ENCODE data around the gene FAM156B. TPM values are rescaled to one million over a fixed set of nuclear protein-coding genes. Genes with fewer than 3 reads are reported as not detected.
"Not testable (repeated sequence)": the region's sequence is repeated elsewhere in the genome, so short reads cannot be mapped to it uniquely, and the experiment has no call there.

The FAM156B gene, protein sequence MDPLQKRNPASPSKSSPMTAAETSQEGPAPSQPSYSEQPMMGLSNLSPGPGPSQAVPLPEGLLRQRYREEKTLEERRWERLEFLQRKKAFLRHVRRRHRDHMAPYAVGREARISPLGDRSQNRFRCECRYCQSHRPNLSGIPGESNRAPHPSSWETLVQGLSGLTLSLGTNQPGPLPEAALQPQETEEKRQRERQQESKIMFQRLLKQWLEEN
- polyA plus RNA-seq (2013, experiment 1 of 2; ENCODE audit: insufficient read length), result 24.2 TPM
- 20.5 TPM for polyA plus RNA-seq (2013, experiment 2 of 2; ENCODE audit: insufficient read length)

DNA sequence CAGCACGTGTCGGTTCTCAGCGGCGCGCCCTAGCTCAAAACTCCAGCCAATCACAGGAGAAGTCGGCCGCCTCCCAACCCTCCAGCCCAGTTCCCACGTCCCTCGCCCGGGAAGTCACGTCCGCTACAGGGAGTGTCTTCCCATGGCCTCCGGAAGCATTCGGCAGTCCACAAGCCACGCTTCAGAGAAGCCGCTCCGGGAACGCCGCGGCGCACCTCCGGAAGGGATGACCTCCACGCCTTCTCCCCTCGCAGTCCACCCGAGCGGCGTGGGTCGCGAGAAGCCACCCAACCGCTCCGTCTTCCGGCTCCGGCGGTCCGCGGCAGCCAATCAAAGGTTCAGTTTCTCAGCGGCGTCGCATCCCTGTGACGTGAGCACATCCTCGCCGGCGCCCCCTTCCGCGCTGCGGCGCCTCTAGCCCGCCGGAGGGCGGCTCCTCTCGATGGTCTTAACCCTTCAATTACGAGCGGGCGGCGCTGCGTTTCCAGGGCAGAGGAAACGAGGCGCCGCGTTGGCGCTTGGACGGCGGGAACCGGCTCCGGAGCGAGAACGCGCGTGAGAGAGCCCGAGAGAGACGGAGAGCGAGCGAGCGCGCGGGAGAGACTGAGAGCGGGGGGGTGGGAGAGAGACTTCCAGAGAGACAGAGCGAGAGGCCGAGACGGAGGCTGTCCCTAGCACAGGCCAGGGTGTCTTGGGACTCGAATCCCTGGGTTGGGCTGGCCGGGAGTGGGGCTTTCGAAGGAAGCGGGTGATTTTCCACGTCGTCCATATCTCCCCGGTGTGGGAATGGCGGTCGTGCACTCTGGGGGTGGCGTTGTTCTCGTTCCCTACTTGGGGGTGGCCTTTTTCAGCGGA lies at the start of gene FAM156B:
TSS of gene FAM156B (plus strand) at position 476 of the 855 bp plus-strand sequence. CDS start 9,896 bp downstream, outside the sequence.
- not testable (repeated sequence) for DNase-seq

DNA sequence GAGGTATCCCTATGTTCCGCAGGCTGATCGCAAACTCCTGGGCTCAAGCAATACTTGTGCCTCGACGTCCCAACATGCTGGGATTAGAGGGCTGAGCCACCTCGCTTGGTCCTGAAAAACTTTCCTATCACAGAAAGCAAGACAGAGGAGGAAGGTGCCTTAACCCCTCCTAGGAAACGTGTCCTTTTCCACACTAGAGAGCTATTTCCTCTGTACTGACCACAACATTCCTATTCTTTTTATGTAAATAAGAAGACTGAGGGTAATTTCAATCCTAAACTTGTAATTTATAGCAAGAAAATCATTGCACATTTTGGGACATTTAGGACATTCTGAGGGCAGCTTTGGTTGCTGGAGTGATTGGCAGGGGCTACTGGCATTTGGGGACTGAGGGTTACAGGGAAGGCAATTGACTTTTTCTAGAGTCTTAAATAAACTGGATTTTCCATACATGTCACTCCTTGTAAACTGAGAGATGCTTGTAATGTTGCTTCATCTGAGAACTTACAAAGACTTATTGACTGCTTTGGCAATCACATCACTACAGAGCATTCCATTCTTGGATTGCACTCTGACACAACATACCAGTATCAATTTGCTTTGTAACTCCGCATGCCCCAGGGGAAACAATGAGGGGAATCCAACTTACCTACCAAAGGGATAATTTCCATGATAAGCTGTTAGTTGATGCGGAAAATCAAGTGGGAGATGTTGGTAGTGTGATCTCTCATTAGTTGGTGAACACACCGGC lies 44.8 kb upstream of the FAM156B start:
- peak; percentile 44 for DNase-seq

DNA sequence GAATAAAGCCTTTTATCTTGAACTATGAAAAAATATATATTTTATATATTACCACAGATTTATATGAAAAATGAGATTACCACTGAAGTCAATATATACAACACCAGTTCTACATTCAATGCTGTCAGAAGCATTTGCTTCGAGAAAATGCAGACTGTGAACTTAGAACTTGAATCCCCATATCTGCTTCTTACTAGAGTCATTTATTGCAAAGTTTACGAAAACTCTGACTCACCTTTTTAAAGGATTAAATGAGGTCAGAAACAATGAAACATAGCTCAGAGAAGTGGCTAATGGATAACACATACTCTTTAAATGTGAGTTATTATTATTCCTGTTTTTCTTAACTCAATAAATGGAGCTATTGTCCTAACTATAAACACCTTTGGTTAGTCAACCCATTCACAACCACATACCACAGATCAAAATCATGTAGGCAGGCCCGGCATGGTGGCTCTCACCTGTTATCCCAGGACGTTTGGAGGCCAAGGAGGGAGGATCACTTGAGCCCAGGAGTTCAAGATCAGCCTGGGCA lies 40.1 kb upstream of the FAM156B start:
- not testable (repeated sequence) for DNase-seq

DNA sequence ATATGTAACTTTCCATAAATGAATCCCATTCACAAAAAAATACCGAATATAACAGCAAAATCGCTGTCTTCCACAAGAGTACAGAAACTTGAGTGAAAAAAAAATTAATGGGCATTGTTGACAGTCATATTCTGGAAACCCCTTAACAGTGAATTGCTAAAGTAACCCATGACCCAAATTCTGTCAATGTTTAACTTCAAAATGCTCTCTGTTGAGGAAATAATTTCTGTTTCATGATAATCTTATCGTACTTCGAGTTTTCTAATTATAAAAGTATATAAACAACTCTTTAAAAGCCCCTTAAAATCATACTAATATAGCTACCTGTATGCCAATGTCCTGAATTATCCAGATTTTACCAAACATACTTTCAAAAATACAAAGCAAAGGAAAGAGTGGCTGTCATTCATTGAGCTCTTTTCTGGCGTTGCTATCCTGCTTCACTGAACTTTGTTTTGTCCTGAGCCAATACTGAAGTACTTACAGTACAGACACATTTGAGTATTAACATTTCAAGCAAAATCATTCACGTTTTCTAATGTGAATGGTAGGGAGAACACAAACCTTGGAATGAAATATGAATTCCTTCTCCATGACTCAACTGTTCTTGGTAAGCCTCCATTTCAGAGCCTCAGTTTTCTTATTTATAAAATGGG lies 31.7 kb upstream of the FAM156B start:
- no peak for DNase-seq

DNA sequence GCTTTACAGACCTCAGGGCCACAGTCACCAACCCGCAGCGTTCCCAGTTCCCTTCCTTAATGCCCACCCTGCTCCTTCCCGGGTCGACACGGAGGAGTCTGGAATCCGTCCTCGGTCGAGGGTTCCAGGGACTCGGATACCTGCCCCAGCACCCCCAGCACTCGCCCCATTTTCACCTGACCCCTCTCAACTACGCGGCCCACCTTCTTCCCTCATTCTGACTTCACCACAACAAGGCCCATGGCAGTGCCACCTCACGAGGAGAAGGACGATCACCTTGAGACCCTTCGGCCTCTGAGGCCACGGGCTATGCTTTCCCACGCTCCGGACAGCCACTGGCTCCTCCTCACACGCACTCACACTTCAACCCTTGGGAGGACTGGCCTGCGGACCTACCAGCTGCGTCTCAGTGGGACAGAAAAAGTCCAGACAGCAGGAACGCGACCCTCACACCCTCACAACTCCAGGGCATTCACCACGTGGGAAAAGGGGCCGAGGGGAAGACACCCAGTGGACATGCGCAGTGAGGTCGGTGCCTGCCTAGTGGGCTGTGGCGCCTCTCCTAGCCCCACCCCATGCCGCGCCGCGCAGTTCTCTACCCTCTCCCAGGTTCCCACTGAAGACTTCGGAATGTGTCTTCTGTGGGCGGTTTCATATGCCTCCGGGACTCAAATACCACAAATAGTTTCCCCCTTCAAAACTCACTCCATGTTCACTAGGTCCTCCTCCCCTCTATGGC lies 29.4 kb upstream of the FAM156B start, which contains the start of gene XAGE3:
TSS of gene XAGE3 (minus strand) at position 474 of the 739 bp plus-strand sequence. CDS start 950 bp downstream, outside the sequence.
- no peak for DNase-seq

DNA sequence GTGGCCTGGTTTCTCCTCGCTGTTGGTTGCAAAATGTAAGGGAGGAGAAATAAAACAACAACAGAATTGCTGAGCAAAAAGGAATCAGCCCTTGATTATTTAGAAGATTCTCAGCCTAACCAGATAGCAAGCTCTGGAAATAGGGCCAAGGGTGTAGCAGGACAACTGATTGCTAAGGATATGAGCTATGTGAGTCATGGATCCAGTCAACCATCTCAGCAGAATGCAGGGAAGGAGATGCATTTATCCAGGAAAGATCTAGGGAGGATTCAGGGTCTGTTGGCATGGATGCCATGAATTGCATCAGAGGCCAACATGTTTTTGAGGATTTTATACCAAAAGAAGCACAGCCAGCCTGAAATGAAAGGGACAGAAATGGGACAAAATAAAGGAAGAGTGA lies 27.1 kb upstream of the FAM156B start:
- no peak for DNase-seq

DNA sequence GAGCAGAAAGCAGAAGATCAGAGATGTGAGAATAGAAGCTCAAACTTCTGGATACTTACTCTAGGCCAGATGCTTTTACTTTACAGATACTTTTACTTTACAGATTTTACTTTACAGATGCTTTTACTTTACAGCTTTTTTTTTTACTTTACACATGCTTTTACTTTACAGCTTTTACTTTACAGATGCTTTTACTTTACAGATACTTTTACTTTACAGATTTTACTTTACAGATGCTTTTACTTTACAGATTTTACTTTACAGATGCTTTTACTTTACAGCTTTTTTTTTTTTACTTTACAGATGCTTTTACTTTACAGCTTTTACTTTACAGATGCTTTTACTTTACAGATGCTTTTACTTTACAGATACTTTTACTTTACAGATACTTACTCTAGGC lies 23.3 kb upstream of the FAM156B start:
- not testable (repeated sequence) for DNase-seq

DNA sequence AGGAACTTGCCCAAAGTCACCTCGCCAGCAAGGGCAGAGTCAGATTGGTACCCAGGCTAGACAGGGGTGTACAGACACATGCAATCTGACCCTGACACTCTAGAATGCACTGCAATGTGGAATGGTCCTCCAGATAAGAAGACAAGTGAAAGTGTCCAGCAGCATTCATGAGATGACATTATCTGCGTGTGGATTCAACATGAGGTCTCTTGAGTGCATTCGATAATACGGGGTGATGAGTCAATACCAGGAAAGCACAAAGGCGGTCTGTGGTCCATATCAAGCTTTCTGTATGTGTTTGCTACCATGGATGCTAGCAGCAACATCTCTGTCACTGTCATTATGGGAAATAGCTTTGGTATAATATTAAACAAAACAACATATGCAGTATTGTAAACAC lies 22.5 kb upstream of the FAM156B start:
- no peak for DNase-seq

DNA sequence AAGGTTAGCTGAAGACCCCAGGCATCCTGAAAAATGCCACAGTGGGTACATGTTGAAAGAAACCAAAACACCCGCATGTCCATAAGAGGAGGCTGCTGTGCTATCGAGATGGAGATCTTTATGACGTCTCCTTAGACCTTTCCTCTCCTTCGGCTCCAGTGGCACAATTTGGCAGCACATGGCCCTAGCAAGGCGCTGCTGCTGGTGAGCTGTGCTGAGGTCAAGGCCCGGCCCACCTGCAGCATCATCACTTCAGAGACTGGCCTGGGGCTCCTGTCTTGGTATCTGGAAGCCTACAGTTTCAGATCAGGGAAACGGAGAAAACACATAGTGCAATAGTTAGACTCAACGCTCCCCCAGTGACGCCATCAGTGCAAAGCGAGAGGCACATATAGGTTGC lies 21.7 kb upstream of the FAM156B start:
- not testable (repeated sequence) for DNase-seq

DNA sequence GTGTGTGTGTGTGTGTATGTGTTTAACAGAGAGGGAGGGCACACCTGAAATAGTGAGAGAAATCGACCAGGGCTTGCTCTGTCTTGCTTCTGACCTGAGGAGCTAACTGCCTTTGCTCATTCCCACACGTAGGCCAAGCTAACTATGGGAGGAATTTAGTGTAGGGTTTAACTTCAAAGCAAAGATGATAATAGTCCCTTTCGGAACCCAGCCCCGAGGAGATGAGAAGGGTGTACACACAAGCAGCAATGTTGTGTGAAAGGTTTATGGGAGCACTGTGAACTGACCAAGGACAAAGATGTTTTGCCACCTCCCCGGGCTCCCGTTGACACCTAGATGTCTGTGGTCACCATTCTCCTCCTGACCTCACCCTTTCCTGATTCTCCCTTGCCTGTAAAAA lies 20.7 kb upstream of the FAM156B start:
- not testable (repeated sequence) for DNase-seq

DNA sequence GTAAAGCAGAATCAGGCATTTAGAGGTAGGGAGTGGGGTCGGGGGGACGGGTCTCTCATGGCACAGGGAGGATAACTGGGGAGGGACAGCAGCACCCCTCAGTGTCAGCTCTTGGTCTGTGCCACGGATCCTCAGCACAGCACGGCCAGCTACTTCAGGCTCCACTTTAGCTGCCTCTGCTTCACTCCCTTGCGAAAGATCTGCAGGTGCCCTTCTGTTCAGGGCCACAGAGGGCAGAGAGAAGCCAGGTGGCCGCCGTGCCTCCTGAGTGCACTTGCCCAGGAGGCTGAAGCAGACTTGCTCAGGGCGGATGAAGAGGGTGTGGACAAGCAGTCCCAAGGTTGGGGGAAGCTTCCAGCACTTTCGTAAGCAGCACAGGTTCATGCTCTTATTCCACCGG lies 9.7 kb upstream of the FAM156B start:
- not testable (repeated sequence) for DNase-seq

DNA sequence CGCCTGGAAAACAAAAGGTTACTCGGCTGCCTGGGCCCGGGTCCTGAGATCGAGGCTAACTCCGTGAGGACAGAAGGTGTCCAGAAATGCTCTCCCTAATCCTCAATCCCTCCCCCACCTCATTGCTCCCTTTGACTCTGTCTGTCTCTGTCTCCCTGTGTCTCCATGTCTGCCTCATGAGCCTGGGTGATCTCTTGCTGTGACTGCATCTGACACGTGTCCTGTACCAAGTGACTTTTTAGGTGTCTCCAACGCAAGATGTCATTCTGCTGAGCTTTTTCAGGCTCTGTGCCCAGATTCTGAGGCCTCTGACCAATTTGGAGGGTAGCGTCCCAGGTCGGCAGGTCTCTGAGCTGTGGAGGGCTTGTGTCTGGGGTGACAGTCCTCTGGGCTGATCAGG lies 9.0 kb upstream of the FAM156B start:
- not testable (repeated sequence) for DNase-seq

DNA sequence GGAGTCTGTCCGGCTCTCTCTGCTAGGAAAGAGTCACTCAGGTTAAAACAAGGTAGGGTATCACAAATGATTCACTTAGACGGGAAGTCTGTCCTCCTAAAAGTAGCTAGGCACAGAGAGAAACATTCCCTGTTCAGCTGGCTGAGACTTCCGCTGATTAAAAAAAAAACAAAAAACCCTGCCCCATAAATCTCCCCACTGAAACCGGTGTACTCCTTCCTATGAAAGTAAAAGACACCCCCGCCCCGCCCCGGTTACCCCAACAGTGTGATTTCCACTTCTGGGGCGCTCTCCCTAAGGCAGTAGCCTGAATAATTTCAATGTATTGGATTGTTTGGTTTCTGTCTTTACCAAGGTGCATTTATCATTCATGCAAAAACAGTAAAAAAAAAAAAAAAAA lies 692 bp upstream of the FAM156B start:
- DNase-seq, result not testable (repeated sequence)

DNA sequence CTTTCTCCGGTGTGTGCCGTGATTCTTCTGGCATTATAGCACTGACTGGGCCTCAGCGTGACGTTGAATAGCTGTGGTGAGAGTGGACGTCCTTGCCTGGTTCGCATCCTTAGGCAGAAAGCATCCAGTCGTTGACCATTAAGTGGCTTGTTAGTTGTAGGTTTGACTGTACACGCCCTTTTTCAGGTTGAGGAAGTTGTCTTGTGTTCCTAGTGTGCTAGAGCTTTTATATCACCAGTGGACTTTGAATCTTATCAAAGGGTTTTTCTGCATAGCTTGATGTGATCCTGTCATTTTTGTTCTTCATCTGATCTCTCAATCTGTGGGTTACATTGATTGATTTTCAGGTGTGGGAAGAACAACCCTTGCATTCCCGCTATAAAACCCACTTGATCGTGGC lies 8.4 kb downstream of the FAM156B start:
- DNase-seq, result not testable (repeated sequence)

DNA sequence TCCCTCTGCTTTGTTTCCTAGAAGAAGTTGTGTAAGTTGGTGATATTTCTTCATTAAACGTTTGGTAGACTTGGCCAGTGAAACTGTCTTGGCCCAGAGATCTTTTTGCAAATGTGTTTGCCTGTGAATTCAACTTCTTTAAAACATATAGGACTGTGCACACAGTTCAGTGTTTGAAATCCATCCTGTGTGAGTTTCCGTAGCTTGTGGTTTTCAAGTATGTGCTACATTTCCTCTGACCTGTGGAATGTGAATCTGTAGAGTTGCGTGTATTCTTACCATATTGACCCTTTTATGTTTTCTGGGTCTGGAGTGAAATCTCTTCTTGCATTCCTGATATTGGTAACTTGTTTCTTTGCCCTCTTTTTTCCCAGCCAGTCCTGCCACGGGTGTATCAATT lies 8.9 kb downstream of the FAM156B start:
- not testable (repeated sequence) for DNase-seq

DNA sequence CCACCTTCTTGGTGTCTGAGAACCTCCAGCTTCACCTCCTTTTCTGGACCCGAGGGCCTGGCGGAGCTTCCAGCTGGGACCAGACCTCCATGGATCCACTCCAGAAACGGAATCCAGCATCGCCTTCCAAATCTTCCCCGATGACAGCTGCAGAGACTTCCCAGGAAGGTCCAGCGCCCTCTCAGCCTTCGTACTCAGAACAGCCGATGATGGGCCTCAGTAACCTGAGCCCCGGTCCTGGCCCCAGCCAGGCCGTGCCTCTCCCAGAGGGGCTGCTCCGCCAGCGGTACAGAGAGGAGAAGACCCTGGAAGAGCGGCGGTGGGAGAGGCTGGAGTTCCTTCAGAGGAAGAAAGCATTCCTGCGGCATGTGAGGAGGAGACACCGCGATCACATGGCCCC lies 10.0 kb downstream of the FAM156B start:
- DNase-seq, result not testable (repeated sequence)

DNA sequence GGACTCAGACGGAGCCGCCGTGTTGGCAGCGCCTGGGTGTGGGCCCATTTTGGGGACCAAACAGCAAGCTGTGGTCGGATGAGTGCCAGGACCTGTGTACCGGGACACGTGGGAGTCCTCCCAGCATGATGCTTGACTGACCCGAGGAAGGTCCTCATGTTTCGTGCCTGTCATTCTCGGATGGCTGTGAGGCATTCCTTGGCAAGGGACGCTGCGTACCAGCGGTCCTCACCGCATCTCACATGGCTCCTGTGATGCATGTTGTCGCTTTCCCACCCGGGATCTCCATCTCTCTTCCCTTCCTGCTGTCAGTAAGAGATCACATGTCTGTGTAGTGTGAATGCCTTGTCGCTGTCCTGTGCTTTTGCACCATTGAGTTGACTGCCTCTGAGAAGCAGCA lies 10.8 kb downstream of the FAM156B start:
- not testable (repeated sequence) for DNase-seq

DNA sequence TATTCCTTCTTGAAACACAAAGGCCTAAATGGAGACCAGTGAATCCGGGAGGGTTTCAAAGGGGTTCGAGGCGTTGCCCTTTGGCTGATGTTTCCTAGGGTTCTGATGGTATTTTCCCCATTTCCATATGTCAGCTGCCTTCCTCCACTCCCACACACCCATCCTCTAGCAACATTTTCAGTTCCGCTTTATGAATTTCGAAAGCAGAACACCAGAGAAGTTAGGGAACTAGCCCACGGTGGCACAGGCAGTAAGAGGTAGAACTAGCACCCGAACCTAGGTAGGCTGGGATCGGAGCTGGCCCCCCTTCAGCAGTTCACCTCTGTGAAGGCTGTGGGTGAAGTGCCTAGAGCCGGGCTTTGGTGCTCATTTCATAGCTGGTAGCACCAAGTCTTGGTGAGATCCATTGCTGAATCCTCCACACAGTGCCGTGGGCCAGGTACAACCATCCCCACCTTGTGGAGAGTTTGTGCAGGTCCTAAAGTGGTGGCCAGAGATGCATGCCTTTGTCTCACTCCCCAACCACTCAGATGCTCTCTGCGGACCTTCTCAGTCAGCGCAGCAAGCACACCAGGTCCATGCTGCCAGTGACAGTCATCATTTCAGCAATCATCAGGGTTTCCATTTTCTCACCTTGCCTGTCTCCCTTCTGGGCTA lies 12.3 kb downstream of the FAM156B start:
- DNase-seq, result not testable (repeated sequence)

DNA sequence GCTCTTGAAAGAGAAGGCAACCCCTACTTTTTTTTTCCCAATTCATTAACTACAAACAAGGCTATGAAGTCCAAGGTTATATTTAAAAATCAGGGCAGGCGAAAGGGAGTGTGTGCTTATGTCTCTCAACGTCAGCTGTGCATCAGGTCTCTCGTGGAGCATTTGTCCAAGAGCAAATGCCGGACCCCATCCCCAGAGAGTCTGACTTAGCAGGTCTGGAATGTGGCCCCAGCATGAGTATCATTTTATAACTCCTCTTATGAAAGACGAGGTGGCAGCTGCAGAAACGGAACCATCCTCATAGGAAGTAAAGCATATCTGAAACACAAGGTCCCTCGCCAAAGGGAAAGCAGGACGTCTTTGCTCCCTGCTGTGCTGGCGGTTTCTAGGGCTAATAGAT lies 16.6 kb downstream of the FAM156B start:
- DNase-seq, result not testable (repeated sequence)

DNA sequence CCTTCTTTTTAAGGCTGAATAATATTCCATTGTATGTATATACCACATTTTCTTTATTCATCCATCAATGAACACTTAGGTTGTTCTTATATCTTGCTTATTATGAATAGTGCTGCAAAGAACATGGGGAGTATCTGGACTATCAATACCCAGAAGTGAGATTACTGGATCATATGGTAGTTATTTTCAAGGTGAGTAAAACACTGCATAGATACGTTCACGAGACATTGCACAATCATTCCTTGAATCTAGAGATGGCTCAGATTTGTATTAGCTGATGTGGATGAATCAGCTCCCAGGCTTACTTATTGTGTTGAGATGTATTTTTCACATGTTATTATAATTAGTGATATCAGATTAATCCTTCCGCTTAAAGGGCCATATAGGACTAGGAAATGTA lies 17.6 kb downstream of the FAM156B start:
- not testable (repeated sequence) for DNase-seq

DNA sequence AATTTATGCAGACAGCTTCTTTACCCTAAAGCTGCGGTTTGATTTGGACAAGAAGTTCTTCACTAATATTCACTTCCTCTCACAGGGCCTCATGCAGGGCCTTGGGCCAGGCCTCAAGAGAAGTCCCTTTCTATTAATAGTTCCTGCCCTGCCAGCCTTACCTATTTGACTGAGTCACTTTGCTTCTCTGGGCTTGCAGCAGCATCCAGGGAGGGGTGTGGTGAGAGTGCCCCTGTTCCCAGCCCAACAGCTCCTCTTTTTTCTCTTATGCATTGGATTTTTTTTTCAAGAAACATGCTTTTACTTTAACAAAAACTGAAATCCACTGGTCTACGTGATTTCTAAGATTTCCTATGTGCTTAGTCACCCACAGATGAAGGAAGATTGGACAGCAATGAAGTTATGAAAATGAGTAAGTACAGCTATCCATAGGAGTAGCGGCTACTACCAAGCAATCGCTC lies 26.7 kb downstream of the FAM156B start:
- peak; percentile 48 for DNase-seq

All from fibroblast of skin of abdomen (primary cell).